NCI-H1436 (cell line): ENCODE data around the gene MEGF11.
A peak's percentile ranks its signal among the peaks of the same experiment; 100 is the strongest.

Source experiments
- DNase-seq: peaks from one replicate; lab custom pipeline; 2025; lab: John Stamatoyannopoulos, UW

The MEGF11 gene

DNA sequence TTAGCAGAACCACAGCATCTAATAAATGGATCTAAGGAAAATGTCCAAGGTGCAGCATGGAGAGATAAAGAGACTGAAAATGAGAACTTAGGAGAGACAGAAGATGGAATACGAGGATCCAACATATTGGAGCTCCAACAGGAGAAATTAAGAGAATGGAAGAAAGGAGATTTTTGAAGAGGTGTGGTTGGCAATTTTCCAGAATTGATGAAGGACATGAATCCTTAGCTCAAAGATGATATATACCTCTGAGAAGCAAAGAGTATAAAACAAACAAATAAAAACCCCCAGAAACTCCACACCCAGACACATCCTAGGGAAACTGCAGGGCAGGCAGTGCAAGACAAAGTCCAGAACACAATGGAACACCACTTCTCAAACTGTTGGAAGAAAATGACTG is 141.2 kb downstream of the MEGF11 start:
- no peak for DNase-seq

DNA sequence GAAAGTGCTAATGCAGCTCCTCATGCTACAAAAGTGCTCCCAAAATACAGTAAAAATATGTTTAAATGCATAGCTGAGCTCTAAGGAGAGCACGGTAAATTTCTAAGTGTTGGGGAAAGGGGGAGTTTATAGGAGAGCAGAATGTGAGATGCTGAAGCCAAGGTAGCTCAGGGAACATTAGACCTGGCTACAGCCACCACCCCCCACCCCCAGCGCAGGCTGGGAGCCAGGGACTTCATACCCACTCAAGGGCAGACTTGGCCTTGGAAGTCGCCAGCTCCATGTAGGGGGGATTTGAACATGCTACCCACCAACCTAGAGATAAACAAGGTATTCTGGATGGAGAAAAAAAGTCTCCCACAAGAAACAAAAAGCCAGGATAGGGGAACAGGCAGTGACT is 142.2 kb downstream of the MEGF11 start:
- DNase-seq = no peak

DNA sequence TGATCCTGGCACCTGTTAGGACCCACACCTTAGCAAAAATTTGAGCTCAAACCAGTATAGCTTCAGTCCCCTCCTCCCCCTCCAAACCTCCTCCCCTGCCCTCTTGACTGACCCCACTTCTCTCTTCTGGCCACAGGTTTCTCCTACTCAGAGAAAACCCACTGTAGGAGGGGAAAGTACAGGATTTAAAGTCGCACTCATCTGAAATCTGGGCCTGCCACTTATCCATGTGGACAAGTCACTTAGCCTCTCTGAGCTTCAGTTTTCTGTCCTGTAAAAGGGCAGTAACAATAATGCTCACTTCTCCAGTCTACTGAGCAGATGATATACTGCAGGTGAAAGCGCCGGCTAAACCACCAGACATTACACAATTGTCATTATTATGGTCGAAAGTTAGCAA is 142.7 kb downstream of the MEGF11 start:
- no peak for DNase-seq

DNA sequence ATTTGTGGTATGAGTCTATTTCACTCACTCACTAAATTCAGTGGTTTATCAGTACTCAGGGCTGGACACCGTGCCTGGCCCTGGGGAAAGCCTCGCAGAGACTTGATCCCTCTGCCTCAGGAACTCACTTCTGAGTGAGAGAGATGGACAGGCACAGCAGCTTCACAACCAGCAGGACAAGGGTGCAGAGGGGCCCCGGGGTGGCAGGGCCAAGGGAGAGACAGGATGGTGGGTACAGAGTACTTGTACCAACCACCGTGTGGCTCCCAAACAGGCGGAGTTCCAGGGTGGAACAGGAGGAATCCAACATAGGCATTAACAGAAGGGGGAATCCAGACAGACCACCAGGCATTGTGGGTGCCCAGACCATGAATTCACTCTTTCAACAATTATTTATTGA is 143.7 kb downstream of the MEGF11 start:
- no peak for DNase-seq

DNA sequence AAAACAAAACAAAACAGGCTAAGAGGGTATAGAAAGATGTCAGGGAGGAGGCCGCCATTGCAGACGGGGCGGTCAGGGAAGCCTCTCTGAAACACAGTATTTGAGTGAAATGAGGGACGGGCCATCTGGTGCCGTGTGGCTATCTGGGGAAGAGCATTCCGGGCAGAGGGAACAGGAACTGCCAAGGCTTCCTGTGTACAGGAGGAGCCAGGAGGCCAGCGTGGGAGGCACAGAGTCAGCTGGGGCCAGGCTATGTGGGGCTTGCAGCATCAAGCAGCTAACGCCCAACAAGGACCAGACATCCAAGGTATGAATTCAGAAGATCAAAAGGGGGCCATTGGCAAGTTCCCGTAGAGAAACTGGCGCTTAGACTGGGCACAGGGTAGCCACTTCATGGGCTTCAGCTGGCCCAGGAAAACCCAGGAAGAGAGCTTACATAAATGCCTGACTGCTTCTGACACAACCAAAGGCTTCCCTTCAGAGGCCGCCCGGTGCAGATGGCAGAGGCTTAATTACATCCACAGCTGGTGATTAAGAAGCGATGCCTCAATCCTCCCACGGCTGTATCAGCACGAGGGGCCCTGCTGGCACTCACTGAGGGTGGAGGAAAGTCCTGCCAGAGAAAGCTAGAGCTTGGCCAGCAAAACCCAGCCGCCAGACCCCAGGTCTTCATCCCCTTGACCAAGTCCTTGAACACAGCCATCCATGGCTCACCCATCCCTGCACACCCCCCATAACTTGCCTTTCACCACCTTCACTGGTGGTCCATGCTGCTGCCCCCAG is 144.9 kb downstream of the MEGF11 start:
- DNase-seq = no peak

DNA sequence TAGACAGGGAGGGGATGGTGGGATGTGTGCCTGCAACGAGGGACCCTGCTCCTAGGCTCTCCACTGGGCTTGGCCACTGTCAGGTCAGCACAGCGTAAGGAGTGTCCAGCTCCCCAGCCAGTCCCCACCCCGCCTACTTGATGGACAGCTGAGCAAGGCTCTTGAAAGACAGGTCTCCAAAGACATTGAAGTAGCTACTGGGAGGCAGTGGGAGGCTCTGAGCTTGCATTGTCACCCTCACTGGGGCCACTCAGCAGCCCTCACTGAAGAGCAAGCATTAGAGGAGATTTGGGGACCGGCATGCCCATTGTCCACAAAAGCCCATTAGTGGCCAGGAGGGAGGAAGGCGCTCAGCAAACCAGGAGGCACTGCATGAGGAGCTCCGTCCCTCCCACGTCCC is 146.5 kb downstream of the MEGF11 start:
- DNase-seq = no peak

DNA sequence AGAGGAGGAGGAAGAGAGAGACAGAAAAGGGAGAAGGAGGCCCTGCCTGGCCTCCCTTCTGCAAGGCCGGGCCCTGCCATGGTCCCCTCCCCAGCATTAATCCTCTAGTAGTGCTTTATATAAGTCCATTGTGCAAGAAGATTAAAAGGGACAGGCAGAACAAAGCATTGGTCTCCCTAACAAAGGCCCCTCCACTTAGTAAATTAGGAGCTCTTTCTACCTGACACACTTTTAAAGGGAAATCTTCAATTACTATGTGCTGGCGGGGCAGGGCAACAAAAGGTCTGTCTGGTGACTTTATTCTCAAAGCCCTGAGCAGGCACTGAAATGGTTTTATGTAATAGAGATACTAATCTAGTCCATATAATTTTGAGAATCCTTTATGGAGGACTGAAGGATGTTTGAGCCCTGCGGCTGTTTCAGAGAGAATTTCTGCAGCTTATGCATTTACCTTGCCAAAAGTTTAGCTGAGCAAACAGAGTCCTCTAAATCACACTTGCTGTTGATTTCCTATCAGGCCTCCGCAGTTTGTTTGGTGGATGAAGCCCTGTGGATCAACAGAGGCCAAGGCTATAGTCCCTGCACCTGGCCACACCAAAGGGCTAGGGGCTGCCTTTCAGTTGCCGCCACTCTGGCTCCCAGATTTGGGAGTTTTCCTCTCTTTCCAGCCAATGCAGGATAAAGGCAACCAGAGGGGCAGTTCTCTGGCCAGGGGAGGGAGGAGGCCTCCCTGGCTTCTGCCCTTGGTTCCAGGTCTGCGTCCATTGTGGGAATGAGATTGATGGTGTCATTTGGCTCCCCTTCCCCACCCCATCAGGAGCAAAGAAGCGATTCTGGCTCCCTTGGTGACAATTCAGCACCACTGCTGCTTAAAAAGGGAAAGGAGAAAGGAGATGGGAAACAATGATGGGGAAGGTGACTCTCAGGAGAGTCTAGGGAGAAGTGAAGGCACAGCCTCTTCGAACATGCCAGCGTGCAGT is 148.0 kb downstream of the MEGF11 start:
- peak; percentile 37 for DNase-seq

DNA sequence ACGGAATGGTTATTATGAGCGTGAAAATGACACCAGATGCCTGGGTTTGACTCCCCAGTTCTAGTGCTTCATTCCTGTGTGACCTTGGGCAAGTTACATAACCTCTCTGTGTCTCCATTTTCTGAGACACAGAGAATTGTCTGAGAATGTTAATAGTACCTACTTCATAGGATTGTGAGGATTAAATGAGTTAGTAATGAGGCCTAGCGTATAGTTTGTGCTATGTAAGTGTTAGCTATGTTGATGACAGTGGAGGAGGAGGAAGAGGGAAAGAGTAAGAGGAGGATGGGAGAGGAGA is 150.3 kb downstream of the MEGF11 start:
- no peak for DNase-seq

DNA sequence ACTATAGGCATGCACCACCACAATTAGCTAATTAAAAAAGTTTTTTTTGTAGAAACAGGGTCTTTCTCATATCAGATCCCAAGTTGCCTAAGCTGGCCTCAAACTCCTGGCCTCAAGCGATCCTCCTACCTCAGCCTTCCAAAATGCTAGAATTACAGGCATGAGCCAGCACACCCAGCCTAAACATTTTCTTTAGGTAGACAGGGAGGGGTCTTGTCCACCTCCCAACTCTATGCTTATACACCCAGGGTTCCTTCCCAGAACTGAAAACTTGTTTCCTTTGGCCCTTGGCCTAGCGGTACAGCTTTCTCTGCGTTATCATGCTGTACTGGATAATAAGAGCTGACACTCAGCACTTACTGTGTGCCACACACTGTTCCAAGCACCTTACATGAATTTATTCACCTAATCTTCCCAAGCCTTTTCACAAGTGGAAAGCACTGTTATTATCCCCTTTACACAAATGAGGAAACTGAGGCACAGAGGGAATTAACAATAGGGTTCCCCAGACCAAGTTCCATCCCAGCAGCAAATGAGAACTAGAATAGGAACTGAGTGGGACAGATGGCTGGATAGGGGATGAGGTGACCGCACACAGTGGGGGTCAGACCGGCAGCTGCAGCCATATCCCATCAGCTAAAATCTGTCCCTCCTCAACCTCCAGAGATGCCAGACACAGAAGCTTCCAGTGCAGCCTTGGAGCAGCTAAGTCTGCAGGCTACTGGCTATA is 150.8 kb downstream of the MEGF11 start:
- no peak for DNase-seq

DNA sequence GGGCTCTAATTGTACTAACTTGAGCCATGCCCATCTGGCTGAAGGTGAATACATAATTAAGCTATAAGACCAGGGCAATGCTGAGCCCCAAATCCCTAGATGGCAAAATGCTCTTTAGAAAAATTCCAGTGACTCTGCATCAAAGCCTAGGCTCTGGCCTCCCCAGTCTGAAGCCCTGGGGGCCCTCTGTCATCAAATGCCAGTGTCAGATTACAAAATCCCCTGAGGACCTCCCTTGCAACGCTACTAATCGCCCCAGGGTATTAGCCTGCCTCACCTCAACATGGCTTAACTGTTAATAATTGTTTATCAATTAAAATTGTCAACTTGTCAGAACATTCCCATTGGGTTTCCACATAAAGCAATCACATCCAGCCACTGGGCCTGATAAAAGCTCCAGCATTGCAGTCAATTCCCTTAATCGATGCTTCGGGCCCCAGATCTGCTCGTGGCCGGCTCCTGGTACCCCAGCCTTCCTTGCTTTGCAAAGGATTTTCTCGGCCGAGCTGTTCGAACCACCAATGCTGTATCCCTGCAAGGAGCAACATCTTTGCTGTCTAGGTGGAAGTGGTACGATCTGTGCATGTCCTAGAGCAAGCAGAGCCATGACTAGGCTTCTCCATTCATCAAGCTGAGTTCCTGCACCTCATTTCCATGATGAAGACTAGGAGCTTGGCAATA is 151.7 kb downstream of the MEGF11 start:
- peak; percentile 69 for DNase-seq

DNA sequence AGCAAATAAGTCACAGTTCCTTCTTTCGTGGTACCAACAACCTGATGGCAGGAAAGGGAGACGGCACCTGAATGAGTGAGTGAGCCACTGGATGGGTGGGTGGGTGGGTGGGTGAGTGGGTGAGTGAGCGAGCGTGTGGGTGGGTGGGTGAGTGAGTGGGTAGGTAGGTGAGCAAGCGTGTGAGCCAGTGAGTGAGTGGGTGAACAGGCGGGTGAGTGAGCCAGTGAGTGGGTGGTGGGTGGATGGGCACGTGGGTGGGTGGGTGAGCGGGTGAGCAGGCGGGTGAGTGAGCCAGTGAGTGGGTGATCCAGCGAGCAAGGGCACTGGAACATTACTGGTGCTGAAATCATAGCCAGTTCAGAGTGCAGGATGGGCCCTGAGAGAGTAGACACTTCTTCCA is 152.8 kb downstream of the MEGF11 start:
- DNase-seq = no peak

DNA sequence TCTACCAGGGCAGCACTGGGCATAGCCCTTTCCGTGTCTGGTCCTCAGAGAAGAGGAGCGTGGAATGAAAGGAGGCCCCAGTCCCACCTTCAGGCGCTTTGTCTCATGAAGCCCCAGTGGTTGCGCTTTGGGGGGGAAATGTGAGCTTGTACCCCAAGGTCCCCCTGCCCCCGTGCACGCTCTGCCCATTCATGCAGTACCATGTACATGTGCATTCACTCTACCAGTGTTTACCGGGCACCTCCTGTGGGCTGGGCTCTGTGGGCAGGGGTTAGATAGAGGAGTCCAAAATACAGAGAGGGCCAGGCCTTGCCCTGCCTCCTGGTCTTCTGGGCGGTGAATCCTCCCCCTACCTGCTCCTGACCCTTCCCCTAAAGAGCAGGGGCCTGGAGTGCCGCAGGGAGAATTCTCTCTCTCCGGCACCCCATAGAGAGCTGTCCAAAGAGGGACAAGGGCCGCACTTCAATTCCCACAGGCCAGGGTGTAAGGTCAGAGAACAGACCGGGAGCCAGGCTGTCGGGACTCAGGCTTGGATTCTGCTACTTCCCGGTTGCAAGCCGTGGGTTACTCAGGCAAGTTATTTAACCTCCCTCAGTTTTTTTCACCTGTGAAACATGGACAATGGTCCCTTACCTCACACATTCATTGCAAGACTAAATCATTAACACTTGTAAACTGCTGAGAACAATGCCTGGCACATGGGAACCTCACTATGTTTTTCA is 153.4 kb downstream of the MEGF11 start:
- no peak for DNase-seq

DNA sequence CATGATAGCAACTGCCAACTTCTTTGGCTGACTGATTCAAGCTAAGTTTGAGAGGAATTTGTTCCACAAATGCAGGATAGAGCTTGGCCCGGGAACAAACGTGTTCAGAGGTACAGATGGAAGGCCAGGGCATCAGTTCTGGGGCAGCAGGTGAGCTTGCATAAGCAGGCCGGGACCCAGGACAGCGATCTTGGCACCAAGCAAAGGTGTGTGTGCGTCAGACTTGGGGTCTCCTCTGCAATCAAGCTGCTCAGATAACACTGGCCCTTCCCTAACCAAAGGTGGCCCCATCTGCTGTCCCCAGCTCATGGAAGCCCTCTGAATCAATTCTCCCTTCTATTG is 155.6 kb downstream of the MEGF11 start:
- DNase-seq = no peak

DNA sequence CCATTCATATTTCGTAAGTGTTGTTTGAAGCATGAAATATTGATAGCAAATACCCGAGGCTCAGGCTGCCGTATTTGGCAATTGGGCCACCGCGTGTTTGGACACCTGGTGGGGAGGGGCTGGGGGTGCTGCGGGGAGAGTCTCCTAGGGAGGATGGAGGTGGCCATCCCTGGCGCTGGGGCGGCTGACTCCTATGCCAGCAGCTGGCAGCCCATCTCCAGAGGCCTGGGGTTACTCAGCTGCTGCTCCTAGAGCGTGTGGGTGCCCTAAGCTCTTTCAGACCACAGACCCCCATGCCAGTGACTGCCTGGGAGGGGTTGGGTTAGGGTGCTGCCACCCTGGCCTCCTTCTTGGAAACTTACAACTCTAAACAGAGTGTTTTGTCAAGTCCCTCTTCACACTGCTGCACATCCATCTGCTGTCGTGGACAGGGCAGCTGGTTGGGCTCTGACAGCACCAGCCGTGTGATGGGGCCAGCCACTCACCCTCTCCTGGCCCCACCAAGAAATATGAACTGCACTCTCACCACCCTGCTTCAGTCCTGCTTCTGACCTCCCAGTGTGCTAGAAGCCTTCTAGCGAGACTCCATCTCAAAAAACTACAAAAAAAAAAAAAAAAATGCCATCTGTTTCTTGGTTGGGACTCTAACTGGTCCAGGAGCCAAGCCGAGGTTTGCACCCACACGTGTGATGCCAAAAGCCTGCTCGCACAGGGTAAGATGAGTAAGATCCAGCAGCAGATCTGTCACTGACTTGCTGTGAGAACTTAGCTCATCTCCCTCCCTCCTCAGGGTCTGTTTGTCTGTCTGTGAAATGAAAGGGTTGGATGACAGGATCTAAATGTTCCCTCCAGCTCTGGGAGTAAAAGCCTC is 156.2 kb downstream of the MEGF11 start:
- DNase-seq = no peak

DNA sequence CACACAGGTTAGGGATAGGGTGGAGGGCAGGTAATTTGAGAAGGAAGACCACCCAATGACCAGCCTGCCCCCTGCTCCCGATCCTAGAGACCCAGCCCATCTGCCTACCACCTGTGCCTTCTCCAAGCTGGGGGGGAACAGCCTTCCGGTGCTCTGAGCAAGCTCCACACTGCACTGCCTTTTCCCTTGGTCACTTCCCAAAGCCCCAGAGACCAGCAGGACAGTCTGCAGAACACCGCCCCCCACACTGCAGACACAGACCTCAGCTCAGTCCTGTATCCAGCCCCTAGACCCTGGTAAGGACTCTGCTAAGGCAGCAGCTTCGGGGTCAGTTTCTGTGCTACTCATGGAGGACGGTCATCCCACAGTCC is 156.9 kb downstream of the MEGF11 start:
- no peak for DNase-seq

DNA sequence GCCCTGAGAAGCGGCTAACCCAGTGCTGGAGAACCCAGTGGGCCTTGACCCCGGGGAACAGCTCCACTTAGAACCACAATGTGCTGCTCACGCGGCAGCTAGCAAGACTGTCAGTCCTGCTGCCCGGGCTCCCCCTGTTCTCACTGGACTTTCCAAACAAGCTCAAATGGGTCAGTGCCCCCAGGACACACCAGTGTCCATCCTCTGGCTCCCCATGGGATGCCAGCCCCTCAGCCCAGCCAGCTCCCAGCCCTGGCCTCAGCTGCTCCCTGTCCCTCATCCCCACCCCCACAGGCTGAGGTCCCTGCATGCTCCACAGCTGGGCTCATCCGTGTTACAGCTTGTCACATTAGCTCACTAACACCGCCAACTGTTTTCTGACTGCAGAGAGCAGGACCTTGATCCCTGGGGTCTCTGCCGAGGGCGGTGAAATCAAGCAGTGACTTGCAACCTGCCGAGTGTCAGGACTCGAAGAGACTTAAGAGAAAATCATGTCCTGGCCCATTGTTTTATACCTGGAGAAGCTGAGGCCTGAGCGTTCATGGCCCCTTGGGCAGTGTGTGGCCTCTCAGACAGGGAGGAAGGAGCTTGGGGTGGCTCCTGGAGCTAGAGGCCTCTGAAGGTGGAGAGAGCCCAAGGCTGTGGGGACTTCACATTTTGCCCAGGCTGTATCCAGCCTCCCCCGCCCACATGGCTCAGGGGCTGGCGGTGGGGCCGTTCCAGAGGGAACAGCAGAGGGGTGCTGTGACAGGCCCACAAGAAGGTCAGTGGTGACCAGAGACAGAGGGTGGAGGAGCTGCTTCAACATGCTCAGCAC is 157.5 kb downstream of the MEGF11 start:
- DNase-seq = no peak

DNA sequence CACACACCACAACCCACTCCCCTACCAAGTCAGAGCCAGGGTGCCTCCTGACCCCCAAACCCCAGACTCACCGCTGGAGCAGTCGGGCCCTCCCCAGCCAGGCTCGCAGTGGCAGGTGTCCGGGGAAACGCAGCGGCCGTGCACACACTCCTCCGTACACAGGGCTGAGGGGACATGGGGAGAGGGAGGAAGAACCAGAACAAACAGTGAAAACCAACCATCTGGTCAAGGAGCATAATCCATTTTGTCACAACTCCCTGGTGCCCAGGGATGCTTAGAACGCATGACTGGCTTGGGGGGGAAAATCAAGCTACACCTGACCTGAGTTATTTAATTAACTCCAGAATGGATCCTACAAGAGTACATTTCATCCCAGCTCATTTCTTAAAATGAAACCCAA is 159.2 kb downstream of the MEGF11 start:
- DNase-seq = no peak

DNA sequence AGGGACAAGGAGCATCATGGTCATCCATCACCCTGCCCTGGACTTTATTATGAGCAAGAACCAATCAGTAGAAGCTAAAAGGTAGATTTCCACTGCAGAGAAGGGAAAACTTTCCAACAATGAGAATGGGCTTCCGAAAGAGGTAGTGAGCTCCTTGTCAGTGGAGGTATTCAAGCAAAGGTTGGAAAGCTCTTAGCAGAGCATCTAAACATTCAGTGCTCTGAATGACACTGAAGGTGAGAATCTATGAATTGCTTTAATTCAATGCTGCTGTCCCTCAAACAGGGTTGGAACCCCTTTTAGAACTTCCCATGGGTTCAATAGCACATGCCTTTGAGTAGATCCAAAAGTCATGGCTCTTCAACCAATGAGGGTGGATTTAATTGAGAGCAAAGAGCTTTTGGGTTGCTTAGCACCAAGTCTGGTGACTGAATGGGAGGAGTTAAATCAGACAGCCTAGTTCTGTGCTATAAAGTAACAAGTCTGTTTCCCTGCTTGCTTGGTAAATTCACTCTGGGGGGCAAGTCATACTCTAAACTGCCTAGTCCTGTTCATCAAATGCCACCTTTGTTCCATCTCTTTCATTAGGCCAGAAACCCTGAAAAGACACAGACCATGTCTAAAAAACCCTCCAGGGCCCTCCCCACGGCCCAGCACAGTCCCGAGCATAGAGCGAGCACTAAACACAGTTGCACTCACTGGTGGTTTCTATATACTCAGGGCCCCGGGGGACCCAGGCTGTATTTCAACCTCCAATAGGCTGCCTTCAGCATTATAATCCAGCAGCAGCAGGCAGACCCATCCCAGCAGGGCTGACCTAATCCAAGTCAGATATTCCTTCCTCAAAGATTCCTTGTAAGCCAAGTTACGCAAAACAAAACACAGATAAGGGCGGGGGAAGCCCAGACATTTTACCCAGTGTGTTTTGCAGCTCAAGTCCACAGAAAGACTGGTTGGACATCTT is 161.2 kb downstream of the MEGF11 start:
- DNase-seq = no peak

DNA sequence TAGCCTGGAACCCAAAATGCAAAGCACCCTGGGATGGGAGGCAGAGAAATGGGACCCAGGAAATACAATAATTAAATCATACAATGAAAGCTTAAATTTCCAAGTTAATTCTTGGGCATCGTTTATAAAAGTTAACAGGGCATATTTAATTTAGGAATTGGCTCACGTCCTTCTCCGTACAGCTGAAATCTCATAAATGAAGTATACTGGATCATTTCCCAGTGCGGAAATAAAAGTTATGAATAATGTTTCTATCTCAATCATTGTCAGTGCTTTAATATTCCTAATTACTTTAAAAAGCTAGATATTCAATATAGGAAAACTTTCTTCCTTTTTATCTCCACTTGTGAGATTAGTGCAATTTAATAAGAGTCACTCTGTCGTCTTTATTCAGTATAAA is 164.0 kb downstream of the MEGF11 start:
- no peak for DNase-seq
